SH-SY5Y (cell line): Measurements from ENCODE around the gene MAGEB5.

Experiments used
- GATA2 ChIP-seq: IDR thresholded peaks from 2 replicates; pipeline ENCODE4 v1.6.1; 2011; ENCODE audit warnings: mild to moderate bottlenecking, low read depth, low read length
- GATA3 ChIP-seq: IDR thresholded peaks from 2 replicates; pipeline ENCODE4 v1.6.1; 2011; ENCODE audit warnings: low read depth, mild to moderate bottlenecking, low read length, moderate library complexity

DNA sequence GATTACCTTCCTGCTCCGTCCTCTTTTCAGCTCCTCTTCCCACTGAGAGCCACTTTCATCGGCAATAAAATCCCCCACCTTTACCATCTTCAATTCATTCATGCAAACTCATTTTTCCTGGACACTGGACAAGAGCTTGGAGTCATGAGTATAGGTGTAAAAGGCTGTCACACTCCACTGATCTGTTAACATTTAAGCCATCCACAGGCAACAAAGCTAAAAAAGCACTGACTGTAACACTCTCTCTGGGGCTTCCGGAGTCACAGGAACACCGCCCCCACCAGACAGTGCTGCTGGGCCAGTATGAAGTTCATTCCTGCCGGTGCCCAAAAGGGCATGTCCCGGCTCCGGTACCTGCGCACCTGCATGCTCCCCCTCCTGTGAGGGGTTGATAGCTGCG lies 38.5 kb downstream of the MAGEB5 start:
- TF ChIP-seq GATA2 (no peak), GATA3 (no peak)
